NCI-H2081 (cell line): ENCODE data around the gene MAP3K4.

Source experiments
- DNase-seq, 2 experiments: peaks; one replicate each; lab custom pipeline; 2025; lab: John Stamatoyannopoulos, UW

Gene MAP3K4

DNA sequence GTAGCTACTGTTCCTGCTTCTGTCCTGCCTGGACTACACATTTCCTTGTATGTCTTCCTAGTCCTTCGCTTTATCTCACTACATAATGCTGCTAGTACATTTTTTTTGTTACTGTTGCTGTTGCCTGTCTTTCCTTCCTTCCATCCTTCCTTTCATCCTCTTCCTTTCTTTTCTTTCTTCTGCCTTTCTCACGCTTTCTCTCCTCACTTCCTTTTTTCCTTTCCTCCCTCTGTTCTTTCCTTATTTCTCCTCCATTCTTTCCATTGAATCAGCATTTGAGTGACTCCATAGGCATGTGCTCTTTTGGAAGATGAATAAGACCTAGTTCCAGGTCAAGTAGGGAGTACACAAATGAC is 46.3 kb downstream of the MAP3K4 start:
- no peak for DNase-seq

DNA sequence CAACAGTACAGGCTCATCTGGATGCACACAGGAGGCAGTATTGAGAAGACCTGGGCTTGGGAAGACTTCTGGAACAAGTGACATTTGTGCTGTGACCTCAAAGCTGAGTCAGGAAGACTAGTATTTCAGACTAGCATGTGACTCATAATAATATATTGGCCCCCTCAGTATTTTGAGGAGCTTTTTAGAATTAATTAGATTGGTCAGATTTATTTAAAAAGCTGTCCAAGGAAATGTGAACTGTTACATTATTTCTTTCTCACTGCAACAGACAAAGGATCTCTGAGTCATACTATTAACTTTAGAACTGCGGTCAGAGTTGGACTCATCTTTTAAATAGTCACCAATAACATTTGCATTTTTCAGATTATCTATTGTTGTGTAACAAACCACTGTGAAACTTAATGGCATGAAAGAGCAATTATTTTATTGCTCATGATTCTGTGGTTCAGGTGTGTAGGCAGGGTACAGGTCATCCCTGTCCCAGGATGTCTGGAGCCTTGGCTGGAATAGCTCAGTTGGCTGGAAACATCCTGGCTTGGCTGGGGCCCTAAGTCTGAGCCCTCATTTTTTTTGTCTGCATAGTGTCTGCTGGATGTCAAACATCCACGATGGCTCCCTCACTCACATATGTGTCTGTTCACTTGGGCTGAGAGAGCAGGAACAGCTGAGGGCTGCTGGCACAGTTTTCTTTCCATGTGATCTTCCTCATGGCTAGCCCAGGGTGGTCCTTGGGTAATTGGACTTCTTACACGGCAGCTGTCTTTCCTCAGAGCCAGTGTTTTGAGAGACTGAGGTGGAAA is 46.9 kb downstream of the MAP3K4 start:
- no peak for DNase-seq

DNA sequence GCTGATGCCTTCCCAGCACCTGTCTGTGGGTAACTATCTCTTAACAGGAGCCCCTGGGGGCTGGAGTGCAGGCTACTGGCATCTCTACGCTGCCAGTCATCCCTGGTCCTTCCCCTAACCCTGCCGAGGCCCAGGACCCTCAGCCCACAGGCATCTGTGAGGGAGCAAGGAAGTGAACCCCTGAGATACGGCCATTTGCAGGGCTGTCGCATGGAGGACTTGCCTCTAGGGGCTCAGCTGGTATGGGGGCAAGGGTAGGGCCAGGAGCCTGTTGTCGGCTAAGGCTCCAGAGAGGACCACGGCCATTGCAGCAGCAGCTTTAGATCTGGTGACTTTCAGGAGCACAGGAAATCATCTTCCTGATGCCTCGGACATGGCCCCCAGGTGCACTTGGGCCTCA is 49.7 kb downstream of the MAP3K4 start:
- DNase-seq, result no peak

DNA sequence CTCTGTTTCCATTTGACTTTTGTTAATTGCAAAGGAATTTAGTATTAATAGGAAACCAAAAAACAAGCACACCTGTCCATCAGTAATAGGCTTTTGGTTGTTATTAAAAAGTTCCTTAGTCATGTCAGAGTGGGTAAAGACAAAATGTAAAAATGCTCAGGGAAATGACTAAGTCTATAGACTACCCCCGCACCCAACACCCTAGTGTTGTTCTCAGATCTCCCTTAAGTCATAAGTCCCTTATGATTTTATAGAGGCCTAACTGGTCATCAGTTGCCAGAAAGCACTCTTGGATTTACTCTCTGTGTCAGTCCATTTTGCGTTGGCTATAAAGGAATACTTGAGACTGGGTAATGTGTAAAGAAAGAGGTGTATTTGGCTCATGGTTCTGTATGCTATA is 52.8 kb downstream of the MAP3K4 start:
- no peak for DNase-seq

DNA sequence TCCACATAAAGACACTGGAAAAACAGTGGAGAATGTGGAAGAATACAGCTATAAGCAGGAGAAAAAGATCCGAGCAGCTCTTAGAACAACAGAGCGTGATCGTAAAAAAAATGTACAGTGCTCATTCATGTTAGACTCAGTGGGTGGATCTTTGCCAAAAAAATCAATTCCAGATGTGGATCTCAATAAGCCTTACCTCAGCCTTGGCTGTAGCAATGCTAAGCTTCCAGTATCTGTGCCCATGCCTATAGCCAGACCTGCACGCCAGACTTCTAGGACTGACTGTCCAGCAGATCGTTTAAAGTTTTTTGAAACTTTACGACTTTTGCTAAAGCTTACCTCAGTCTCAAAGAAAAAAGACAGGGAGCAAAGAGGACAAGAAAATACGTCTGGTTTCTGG is 57.1 kb downstream of the MAP3K4 start:
- DNase-seq, result no peak

DNA sequence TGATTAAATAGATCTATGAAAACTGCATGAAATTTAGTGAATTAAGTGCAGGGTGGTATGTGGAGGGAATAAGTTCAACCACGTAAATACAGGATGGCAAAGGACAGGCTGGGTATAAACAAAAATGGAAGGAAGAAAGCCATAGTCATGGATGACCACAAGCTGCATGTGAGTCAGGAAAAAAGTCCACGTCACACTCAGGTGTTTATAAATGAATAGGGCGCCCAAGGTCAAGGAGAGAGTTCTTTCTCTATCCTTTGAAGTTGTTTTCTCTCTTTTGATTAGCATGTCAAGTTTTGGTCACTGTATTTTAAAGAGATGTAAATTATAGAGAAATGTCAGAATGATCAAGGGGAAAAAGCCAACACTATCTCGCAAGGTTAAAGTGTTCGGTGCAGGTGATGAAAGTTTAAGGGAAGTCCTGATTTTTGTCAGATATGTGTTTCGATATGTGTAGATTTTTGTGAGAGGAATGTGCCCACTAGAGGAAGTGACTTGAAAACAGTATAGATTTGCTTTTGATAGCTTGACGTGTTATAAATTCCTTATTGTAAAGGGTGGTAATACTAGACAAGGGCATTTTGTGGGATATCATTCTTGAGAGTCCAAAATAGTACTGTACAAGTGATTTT is 58.7 kb downstream of the MAP3K4 start:
- DNase-seq, result no peak

DNA sequence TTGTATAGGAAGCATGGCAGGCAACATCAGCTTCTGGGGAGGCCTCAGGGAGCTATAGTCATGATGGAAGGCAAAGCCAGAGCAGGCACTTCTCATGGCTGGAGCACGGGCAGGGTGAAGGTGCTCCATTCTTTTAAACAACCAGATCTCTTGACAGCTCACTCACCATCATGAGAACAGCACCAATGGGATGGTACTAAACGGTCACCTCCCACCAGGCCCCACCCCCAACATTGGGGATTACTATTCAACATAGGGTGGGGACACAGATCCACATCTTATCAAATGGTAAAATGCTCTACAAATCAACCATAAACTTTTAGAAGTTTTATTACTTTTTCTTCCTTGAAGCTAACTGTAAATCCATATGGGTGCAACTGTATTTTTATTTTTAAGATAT is 61.5 kb downstream of the MAP3K4 start:
- no peak for DNase-seq

DNA sequence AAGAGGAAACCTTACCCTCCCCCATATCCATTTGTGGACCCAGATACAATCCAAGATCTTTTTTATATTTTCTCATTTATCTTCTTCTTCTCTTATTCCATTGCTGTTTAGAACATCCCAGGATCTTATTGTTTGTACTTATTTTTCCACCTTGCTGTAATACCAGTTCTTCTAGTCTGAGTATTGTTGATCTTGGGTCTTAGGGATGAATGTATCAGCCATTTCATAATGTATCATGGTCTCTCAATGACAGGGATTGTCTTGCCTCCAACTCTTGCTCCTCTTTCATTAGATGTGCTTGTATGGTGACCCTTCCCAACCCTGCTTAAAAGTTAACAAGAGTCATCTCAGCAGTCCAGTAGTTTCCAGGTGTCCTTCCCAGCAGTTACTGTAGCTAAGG is 63.3 kb downstream of the MAP3K4 start:
- DNase-seq, result no peak

DNA sequence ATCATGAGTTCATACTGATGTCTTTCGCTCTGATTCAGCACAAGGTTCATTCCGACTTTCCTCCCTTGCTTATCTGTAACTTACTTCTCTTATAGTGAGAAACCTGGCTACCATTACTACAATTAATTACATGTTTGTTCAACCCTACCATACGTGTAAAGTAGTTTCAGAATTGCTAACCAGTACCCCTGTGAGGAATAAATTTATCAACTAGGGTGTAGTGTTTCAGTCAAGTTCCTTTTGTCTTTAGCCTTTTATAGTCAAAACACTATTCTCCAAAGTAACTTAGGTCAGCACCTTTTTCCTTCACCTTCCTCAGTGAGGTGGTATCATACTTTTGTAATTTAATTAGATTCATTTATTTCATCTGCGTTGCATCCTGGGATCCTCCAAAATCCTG is 64.9 kb downstream of the MAP3K4 start:
- DNase-seq, result no peak

DNA sequence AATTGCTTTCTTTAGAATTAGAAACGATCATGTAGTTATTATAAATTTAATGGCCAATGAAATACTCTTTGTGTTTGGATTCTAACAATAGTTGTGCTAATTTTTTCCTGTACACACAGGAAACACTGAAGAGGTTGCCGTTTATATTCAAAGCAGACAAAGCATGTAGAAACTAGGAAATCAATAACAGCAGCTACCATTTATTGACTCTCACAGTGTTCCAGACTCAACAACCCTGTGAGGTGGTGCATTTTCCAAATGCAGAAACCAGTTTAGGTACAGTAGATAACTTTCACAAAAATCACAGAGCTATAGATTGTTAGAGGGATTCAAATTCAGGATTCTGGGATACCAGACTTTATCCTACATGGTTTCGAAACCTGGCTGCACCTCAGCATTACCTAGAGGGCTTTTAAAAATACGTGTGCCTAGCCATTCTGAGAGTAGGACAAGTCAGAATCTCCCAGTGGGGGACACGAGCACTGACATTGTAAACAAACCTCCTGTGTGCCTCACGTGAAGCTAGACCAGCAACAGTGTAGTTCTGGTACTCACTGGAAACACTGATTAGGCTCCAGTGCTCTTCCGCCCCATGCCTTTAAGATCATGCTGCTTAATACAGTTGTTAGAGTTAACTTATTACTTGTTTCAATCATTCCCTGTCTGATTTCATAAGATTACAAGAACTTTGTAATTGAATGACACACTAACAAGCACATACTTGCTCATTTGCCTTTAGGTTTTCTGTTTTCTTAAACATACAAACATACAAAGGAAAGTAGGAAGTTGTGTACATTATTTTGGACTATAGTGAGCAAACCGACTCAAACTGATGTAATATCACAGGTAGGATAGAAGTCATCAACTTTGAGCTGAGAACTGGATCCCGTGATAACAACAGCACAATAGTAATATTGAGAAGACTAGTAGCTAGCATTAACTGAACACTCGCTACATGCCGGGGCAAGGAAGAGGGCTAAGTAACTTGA is 65.8 kb downstream of the MAP3K4 start:
- DNase-seq, result peak in 1 of 2 experiments; percentile 26

DNA sequence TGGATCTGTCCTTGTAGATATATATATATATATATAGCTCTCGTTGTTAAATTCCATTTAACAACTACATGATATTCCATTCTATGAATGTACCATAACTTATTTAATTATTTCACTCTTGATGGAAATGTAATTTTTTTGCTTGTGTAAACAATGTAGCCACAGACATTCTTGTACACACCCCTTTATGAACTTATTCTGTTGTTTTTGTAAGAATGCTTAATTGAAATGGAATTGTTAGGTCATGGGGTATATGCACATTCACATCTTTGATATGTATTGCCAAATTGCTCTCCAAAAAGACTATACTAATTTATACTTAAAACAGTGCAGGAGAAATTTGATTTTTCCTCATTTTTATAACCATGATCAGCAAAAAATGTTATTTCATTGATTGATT is 67.2 kb downstream of the MAP3K4 start:
- DNase-seq, result no peak

DNA sequence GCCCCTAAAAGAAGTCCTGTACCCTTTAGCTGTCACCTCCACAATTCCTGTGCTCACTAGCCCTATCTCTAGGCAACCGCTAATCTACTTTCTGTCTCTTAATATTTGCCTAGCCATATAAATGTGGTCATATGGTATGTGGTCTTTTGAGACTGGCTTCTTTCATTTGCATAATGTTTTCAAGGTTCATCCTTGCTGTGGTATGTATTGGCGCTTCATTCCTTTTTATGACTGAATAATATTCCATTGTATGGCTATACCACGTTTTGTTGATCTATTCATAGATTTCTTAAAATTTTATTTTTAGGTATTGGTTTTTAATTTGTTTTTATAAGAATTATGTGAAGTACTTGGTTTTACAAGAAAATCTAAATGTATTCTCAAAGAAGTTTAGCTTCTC is 70.0 kb downstream of the MAP3K4 start:
- no peak for DNase-seq

DNA sequence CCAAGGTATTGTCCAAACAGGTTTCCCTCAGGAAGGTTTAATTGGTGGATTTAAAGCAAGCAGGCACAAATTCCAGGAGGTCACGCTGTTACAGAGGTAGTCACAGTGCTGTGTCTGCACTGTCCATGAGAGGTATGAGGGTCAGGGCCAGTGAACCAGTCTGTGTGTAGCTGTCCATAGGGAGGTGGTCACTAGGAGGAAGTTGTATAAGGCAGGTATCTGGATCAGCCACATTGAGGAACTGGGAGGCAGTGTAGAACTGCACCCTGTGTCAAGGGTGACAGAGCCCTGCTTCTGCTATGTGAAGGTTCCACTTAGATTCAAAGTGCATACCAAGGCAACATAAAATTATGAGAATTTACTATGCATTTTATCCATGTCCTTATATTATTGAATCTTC is 73.3 kb downstream of the MAP3K4 start:
- no peak for DNase-seq

DNA sequence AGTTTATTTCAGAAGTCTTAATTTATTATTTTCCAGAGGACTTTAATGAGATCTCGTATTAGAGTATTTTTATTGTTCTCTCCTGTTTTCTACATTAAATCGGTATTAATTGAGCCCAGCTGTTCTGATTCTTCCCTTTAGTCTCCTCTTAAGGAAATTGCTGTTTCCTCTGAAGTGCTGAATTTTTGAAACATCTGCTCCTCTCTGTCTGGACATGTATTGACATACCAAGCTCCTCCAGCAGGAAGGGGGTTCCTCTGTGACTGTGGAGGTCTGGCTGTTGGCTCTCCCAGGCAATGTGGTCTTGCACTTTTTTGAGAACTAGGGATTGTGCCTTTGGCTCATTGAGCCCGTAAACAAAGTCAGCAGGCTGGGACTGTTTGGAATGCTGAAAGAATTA is 74.9 kb downstream of the MAP3K4 start:
- DNase-seq, result no peak

DNA sequence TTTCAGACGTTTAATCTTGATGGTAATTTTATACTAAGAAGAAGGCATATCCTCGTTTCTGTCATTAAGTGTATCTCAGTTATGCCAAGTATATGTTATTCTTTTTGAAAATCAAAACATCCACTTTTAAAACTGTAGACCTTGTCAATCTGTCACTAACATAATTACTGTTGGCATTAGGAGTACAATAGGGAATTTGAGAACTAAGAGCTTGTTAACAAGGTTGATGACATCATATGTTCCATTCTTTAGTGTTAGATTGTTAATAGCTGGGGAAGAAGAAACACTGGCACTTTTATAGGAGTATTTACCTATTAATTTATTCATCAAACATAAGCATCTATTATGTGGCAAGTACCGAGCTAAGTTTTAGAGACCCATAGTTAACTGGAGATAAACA is 76.2 kb downstream of the MAP3K4 start:
- peak in 1 of 2 experiments; percentile 56 for DNase-seq

DNA sequence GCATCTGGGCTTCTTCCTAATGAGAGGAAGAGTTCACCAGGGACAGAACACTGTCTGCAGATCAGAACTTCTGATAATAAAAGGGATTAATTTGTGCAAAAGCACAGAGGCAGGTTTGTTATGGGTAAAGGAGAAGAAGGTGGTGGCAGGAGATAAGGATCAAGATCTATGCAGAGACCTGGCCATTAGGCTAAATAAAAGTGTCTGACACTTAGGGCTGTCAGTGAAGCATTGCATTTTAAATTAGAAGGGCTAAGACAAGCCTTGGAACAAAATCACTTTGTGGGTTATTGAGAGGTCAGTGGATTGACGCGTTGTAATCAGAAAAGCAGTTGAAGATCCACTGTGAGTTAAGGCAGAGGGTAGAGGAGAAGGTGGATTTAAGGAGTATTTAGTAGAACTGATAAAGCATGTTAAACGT is 76.8 kb downstream of the MAP3K4 start:
- no peak for DNase-seq

DNA sequence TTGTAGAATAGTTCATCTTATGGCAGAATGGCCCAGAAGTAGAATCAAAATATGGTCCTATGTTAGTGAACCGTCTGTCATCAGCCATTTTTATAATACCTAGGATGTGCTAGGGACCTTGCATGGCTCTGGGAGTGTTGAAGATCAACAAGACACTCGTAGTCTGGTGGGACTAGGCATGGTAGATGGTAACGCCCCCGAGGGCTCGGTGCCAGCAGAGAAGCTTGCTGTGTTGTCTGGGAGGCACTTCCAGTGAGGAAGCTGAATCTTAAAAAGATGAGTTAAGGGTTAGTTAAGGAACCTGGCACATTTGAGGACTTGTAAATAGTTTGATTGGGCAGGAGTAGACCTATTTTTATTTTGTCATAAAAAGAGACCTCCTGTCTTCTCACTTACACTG is 82.4 kb downstream of the MAP3K4 start:
- DNase-seq, result no peak

DNA sequence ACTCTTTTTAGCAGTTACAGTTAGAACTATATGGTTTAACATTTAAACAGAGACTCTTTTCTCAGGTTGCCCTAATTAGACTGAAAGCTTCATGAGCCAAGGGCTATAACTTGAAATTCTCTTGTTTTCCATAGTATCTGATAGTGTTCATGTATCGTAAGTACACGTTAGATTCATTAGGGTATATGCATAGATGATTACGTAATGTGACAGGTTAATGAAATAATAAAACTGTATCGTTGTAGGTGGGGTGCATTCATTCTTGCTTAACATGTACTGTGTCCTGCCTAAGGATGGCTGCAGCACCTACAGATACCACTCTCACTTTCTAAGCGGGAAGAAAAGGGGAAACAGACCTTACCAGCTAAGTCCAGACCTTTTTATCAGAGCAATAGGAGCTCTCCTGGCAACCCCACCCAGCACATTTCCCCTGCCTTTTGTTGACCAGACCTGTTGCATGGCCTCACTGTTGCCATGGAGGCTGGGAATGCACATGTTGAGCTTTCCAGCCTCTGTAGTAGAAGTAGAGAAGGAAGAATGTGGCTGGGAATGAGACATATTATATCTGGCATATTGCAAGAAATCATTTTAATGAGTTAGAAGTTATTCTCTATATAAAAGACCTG is 83.0 kb downstream of the MAP3K4 start:
- no peak for DNase-seq

DNA sequence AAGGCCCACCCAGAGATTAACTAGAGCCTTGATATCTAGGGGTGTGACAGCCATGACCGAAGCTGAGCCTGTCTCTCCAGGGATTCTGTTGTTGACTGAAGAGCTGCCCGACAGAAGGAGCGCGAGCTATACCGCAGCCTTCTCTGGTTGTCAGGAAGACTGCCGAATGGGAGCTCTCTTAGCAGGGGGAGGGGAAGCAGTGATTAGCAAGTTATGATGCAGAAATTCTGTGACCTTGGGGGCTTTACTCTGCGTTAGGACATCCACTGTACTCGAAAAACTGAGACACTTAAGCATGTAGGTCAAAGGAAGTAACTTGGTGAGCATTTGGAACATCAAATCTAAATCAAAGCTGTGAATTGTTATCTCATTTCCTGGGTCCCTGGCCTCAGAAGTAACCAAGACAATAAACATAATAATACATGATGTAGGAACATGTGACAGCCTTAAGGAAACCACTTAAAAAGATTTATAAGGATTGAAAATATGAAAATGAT is 84.7 kb downstream of the MAP3K4 start:
- no peak for DNase-seq

DNA sequence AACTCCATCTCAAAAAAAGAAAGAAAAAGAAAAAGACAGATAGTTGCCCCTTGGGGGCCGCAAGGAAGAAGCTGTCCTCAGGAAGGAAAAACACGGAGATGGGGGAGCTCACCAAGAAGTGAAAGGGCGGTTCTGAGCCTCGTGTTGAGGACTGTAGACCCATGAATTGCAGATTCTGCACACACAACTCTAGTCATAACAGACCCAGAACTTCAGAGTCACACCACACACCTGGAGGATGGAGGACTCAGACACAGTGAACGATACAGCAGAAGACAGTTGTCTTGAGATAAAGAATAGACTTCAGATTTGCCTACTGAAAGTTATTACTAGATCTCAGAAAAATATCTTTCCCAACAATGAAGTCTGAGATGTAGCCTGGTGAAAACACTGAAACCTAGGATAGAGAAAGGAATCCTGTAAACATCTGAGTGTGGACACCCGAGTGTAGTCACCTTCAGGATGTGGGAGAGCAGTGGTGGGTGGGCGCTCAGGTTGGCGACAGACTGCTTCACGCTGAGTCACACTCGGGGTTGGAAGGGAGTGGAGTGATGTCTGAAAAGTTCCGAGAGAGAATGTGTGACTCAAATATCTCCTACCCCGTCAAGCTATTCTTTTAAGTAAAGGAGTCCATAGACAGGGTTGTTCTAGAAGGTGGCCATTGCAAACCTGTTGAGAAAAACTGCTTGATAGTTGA is 88.1 kb downstream of the MAP3K4 start:
- no peak for DNase-seq

DNA sequence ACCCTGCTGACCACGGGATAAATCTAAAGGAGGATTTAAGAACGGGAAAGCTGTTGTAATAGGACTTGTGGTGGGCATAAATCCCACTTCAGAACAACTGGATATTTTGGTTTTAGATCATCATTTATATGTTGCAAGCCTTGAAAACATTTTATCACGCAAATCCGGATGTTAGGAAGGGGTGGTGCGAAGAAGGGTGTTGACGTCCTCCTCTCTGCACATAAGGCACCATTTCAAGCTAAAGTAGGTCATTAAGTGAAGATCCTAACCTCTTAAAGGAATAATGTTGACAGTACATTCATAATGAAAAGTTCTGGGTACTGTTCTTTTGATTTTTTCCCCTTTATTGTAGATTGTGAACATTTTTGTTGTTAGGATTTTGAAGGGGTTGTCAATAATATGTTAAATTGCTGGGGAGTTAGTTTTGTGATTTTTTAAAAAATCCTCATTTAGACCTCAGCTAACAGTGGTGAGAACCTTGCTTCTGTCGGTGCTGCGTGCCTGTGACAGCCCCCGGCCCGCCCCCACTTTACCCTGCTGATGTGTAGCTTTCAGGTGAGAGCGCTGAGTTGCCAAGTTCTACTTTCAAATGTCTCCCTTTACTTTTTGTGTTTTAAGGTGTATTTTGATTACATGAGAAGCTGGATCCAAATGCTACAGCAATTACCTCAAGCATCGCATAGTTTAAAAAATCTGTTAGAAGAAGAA is 88.8 kb downstream of the MAP3K4 start:
- DNase-seq, result no peak
